HUES64 (cell line): ENCODE data around the gene BHLHE23.

Experiments used
- H3K27ac ChIP-seq: 2 replicates; pipeline ENCODE4 v1.7.0; 2013; ENCODE audit warnings: low read depth, low read length, inconsistent platforms
- H3K27me3 ChIP-seq: 2 replicates; pipeline ENCODE4 v1.6.1; 2013; ENCODE audit warnings: mild to moderate bottlenecking, low read length; ENCODE audit not compliant: insufficient read depth
- H3K36me3 ChIP-seq: 2 replicates; pipeline ENCODE4 v1.6.1; 2013; ENCODE audit warnings: mild to moderate bottlenecking, low read length; ENCODE audit not compliant: insufficient read depth
- H3K4me1 ChIP-seq: 2 replicates; pipeline ENCODE4 v1.6.1; 2013; ENCODE audit warnings: mild to moderate bottlenecking, low read length, moderate library complexity; ENCODE audit not compliant: insufficient read depth
- H3K4me3 ChIP-seq: 2 replicates; pipeline ENCODE4 v1.5.1; 2013; ENCODE audit warnings: mild to moderate bottlenecking, low read length, moderate library complexity
- H3K9ac ChIP-seq: 2 replicates; pipeline ENCODE4 v1.6.1; 2013; ENCODE audit warnings: mild to moderate bottlenecking, low read depth, low read length
- H3K9me3 ChIP-seq: 2 replicates; pipeline ENCODE4 v1.6.1; 2013; ENCODE audit warnings: low read depth, low read length; ENCODE audit not compliant: insufficient read depth
- WGBS: fragments of 150-250, 120-280 bp; methylation state at CpG from one replicate; pipeline ENCODE4 v1.1.7; 2013; ENCODE audit warnings: missing lambda C conversion rate; 5-methylcytosine and 5-hydroxymethylcytosine counted together

Gene BHLHE23

DNA sequence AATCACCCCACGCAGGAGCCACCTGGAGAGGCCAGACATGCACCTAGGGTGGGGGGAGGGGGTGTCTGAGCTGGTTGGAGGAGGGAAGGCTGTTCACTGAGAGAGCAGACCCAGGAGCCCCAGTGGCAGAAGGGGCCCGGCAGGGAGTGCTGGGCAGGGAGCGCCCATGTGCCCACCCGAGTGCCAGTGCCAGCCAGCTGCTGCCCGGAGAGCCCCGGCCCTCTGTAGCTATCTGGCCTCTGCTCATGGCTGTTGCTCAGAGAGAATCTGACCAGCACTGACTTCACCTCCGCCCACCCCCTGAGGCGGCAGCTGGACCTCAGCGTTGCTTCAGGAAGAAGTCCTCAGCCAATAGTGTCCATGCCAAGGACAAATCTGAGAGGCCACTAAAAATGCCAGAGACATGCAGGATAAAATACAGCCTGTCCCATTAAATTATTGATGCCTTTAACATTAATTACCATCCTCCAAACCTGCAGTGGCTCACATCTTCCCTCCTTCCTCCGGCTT is 31.5 kb downstream of the BHLHE23 start:
- 64% methylated on average over 10 of the region's 10 CpGs for WGBS
- no peaks in the 10 kb centered on the region for H3K36me3 ChIP-seq
- no peak overlapping the region for H3K27ac ChIP-seq
- H3K27me3 ChIP-seq: peaks cover 53% of the 10 kb centered on the region
- H3K4me1 ChIP-seq: peaks cover 20% of the 10 kb centered on the region
- H3K9ac ChIP-seq: no peak overlapping the region
- H3K4me3 ChIP-seq: no peak overlapping the region
- no peaks in the 10 kb centered on the region for H3K9me3 ChIP-seq

DNA sequence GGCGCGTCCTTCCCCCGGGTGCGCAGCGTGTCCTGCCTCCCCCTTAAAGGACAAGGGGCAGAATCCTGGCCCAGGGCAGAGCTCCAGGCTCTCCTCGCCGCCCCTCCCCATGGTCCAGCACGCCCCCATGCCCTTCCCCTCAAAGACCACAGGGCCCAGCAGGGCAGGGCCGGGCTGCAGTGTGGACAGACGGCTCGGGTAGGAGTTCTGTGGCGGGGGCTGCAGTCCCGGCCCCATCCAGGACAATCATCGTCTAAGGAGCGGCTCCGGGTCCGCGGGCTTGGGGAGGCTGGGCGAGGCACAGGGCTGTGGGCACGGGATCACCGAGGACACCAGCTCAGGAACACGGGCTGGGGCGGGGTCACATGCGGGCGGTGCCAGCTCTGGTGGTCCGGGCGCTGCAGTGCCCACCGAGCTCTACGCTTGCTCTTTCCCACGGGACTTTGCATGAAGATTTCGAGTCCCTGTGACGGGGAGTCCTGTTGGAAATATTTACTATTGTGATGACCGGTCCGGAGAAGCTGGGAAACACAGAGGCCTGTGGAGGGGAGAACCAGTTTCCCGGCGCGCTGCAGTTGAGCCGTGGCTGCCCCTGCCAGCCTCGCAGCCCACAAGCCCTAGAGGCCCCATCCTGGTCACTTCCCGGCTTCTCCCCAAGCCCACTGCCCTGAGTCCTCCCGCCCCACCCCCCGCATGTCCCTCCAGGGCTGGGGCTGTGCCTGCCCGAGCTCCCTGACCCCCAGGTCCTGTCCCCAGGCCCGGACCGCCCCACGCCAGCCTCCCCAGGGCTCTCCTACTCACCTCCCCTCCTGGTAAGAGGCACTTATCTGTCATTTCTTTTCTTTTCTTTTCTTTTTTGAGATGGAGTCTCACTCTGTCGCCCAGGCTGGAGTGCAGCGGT is 33.7 kb downstream of the BHLHE23 start:
- Histone ChIP-seq H3K9ac (no peak overlapping the region), H3K27me3 (peaks cover 48% of the 10 kb centered on the region), H3K27ac (no peak overlapping the region), H3K9me3 (no peaks in the 10 kb centered on the region), H3K36me3 (no peaks in the 10 kb centered on the region), H3K4me3 (peak overlapping the region; percentile 38), H3K4me1 (peaks cover 20% of the 10 kb centered on the region)
- 8% methylated on average over 48 of the region's 48 CpGs for WGBS

GRCh38 chr20:62971950-62972844 is 34.6 kb downstream of the BHLHE23 start:
- 5% methylated on average over 38 of the region's 38 CpGs for WGBS
- H3K4me1 ChIP-seq: peaks cover 20% of the 10 kb centered on the region
- no peak overlapping the region for H3K27ac ChIP-seq
- H3K9me3 ChIP-seq: no peaks in the 10 kb centered on the region
- H3K36me3 ChIP-seq: no peaks in the 10 kb centered on the region
- no peak overlapping the region for H3K9ac ChIP-seq
- peak overlapping the region; percentile 38 for H3K4me3 ChIP-seq
- H3K27me3 ChIP-seq: peaks cover 48% of the 10 kb centered on the region

DNA sequence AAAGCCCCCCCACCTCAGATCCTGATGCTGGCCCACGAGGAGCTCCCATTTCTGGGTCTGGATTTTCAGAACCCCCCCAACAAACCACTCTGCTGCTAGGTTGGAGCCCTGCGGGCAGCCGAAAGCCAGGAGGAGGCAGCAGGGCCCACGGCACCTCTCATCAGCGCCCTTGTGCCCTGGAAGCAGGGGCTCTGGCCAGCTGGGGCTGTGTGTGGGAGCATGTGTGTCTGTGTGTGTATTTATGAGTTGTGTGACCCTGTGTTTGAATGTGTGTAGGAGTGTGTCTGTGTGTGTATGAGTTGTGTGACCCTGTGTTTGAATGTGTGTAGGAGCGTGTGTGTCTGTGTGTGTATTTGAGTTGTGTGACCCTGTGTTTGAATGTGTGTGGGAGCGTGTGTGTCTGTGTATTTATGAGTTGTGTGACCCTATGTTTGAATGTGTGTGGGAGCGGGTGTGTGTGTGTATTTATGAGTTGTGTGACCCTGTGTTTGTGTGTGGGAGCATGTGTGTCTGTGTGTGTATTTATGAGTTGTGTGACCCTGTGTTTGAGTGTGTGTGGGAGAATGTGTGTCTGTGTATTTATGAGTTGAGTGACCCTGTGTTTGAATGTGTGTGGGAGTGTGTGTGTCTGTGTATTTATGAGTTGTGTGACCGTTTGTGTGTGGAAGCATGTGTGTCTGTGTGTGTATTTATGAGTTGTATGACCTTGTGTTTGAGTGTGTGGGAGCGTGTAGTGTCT is 35.4 kb downstream of the BHLHE23 start:
- peaks cover 20% of the 10 kb centered on the region for H3K4me1 ChIP-seq
- 75% methylated on average over 10 of the region's 10 CpGs for WGBS
- H3K4me3 ChIP-seq: no peak overlapping the region
- H3K9me3 ChIP-seq: no peaks in the 10 kb centered on the region
- no peak overlapping the region for H3K27ac ChIP-seq
- no peaks in the 10 kb centered on the region for H3K36me3 ChIP-seq
- peaks cover 48% of the 10 kb centered on the region for H3K27me3 ChIP-seq
- no peak overlapping the region for H3K9ac ChIP-seq

- Histone ChIP-seq H3K4me3 (no peak overlapping the region), H3K4me1 (peaks cover 18% of the 10 kb centered on the region), H3K27me3 (peaks cover 41% of the 10 kb centered on the region), H3K36me3 (peaks cover 3% of the 10 kb centered on the region; the same call in 1 of the 2 replicates), H3K27ac (no peak overlapping the region), H3K9me3 (no peaks in the 10 kb centered on the region), H3K9ac (no peak overlapping the region)
- 77% methylated on average over 32 of the region's 33 CpGs for WGBS
Observed at GRCh38 chr20:62970307-62971210, 36.2 kb downstream of the BHLHE23 start.

DNA sequence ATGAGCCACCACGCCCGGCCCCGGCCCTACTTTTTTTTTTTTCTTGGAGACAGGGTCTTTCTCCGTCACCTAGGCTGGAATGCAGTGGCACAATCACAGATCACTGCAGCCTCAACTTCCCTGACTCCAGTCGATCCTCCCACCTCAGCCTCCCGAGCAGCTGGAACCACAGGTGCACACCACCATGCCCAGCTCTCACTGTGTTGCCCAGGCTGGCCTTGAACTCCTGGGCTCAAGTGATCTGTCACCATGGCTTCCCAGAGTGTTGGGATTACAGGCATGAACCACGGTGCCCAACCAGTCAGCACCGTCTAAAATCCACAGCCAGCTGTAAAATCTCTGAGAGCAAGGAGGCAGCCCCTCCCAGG is 36.8 kb downstream of the BHLHE23 start:
- H3K4me1 ChIP-seq: peaks cover 12% of the 10 kb centered on the region
- no peaks in the 10 kb centered on the region for H3K9me3 ChIP-seq
- H3K36me3 ChIP-seq: peaks cover 3% of the 10 kb centered on the region; the same call in 1 of the 2 replicates
- H3K27ac ChIP-seq: no peak overlapping the region
- H3K4me3 ChIP-seq: no peak overlapping the region
- peaks cover 35% of the 10 kb centered on the region for H3K27me3 ChIP-seq
- H3K9ac ChIP-seq: no peak overlapping the region
- 91% methylated on average over 8 of the region's 8 CpGs for whole genome bisulfite sequencing

DNA sequence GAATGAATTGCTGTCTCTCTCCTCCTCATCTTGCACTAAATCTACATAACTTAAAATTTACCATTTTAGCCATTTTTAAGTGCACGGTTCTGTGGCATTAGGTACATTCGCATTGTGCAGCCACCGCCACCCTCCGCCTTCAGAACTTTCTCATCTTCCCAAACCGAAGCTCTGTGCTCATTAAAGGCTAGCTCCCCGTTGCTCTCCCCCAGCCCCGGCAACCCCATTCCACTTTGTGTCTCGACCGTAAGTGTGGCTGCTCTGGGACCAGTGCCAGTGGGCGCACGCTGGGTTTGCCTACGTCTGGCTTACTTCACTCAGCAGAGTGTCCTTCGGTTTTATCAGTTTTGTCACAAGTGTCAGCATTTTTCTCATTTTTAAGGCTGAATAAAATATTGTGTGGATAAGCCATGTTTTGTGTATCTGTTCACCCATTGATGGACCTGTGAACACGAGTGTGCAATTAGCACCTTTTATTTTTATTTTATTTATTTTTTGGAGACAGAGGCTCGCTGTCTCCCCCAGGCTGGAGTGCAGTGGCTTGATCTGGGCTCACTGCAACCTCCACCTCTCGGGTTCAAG is 37.5 kb downstream of the BHLHE23 start:
- Histone ChIP-seq H3K4me1 (peaks cover 6% of the 10 kb centered on the region; the same call in 1 of the 2 replicates), H3K27ac (no peak overlapping the region), H3K36me3 (peaks cover 6% of the 10 kb centered on the region; the same call in 1 of the 2 replicates), H3K27me3 (peaks cover 28% of the 10 kb centered on the region), H3K9ac (no peak overlapping the region), H3K9me3 (no peaks in the 10 kb centered on the region), H3K4me3 (no peak overlapping the region)
- 80% methylated on average over 15 of the region's 16 CpGs for WGBS

GRCh38 chr20:62968378-62969178 is 38.2 kb downstream of the BHLHE23 start:
- Histone ChIP-seq H3K27ac (no peak overlapping the region), H3K4me1 (peaks cover 5% of the 10 kb centered on the region; the same call in 1 of the 2 replicates), H3K27me3 (peaks cover 21% of the 10 kb centered on the region), H3K4me3 (no peak overlapping the region), H3K36me3 (peaks cover 6% of the 10 kb centered on the region; the same call in 1 of the 2 replicates), H3K9ac (no peak overlapping the region), H3K9me3 (no peaks in the 10 kb centered on the region)
- 87% methylated on average over 19 of the region's 21 CpGs for WGBS

- Histone ChIP-seq H3K4me1 (no peaks in the 10 kb centered on the region), H3K27ac (no peak overlapping the region), H3K36me3 (peaks cover 7% of the 10 kb centered on the region), H3K9ac (no peak overlapping the region), H3K4me3 (no peak overlapping the region), H3K9me3 (no peaks in the 10 kb centered on the region), H3K27me3 (peaks cover 13% of the 10 kb centered on the region)
- WGBS: 94% methylated on average over 27 of the region's 27 CpGs
Observed at GRCh38 chr20:62967628-62968351, 39.0 kb downstream of the BHLHE23 start.
